Pulmonary artery endothelial cell (primary cell): ENCODE measurements around the gene MYO16. TPM values are rescaled to one million over a fixed set of nuclear protein-coding genes. Genes with fewer than 3 reads are reported as not detected.
"Not testable (repeated sequence)": the region's sequence is repeated elsewhere in the genome, so short reads cannot be mapped to it uniquely, and the experiment has no call there.

Source experiments
- DNase-seq: peaks from one replicate; pipeline ENCODE4 v3.0.0-alpha.2; 2011; ENCODE audit warnings: low read depth, low spot score
- total RNA-seq: library from RNA; depleted of rRNA; stranded (reverse); fragments of >200 nt; gene quantifications from 2 replicates; pipeline ENCODE4 v1.2.3, GENCODE V29; 2014

Gene MYO16
- total RNA-seq, 1 donor from 2014 or later, result not detected

DNA sequence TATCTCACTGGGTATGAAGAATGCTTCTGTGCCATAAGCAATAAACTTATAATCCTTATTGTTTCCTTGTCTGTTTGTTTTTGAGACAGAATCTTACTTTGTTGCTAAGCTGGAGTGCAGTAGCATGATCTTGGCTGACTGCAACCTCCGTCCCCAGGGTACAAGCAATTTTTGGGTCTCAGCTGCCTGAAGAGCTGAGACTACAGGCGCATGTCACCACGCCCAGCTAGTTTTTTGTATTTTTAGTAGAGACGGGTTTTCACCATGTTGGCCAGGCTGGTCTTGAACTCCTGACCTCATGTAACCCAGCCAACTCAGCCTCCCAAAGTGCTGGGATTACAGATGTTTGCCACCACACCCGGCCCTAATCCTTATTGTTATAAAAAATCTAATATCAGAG lies 112.5 kb downstream of the MYO16 start:
- DNase-seq, result no peak

DNA sequence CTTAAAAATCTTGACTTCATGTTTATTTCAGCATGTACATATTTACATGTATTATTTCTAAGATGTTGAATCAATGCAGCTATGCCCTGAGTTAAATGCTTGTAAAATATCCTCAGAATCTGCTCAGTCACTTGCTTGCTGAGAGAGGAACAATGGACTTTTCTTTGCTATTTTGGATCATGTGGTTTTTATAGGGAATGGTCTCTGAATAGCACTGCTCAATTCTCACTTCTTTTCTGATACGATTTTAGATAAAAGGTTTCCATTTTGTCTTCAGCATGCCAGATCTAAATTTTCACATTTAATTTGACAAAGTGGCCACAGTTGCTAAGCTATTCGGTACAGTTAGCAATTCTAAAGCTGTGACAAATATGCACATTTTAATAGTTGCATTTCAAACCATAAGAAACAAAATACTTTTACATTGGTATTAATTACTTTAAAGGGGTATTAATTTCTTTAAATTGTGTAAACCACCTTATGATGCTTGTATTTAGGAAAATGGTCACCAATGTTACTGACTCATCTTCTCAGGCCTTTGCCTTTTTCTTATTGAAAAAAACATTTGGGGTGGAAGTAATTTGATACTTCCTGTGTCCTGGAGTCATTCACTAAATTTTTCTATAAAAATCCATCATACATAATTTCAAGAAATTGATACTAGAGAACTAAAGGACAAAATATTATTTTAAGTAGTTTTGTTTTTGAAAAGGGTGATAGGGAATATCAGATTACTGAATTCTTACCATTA lies 113.5 kb downstream of the MYO16 start:
- no peak for DNase-seq

DNA sequence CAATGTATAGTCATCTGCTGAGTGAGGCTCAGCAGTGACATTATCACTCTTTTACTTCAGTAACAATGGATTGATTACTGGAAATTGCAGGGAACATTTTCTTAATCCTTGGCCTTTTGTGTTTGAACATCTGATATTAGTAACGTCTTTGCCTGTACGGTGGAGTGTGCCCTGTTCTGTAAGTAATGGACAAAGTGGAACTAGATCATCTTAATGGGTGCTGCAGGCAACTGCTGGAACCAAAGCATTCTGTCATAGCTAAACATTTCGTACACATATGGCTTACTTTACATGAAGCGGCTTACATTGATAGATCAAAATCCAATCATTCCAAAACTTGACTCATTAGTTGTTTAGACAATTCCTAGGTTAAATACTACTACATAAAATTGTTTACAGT lies 114.1 kb downstream of the MYO16 start:
- no peak for DNase-seq

DNA sequence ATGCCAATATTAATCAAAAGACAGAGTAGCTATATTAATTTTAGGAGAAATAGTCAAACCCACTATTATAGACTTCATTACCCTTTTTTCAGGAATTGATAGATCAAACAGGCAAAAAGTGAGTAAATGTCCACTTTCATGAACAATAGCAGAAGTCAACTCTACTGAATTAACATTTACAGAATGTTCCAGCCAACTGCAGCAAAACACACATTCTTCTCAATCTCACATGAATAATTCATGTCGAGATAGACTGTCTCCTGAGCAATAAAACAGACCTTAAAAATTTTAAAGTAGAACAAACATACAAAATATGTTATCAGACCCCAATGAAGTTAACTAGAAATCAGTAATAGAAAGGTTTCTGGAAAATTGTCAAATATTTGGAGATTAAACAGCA lies 118.4 kb downstream of the MYO16 start:
- DNase-seq, result no peak

DNA sequence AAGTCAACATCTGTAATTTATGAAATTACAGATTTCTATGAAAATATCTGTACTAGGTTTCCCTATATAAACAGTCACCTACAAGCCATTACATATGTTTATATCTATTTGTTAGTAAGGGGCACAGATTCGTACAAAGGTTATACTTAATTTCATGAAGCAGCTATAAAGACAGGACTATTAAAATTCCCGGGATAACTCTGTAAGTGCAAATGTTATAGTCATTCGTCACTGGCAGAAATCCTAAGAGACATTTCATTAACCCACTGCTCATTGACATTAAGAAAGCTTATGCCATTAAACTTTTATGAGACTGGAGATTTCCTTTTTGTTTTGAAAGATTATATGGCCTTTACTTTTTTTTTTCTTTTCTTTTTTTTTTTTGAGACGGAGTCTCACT lies 122.9 kb downstream of the MYO16 start:
- no peak for DNase-seq

DNA sequence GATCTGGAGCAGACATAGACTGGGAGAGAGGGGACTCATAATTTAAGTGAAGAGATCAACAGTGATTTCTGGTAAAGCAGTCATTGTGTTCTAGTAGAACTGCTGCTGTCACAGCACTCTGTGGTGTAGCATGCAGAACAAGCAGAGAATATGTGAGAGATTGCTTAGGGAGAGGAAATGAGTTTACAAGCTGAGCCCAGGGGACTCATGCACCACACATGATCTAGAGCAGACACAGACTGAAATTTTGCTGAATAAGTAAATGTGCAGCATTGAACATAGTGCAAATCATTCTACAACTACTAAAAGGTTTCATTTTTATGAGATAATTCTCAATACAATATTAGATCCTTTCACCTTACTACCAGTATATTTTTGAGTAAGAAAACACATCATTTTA lies 125.7 kb downstream of the MYO16 start:
- no peak for DNase-seq

DNA sequence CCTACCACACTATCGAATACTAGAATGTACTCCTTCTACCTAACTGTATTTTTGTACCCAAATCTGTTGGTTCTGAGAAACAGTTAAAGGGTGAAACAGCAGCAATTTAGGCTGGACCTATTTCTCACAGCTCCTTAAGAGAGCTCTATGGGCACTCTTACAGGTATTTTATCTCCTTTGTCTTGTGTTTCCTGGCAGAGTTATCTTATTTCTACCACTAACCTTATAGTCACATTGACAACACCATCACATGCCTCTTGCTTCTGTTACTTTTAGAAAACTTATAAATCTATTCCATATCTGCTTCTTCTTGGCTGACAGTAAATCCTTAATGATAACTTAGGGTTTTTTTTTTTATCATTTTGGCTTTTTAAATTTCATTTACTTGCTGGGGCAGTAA lies 130.7 kb downstream of the MYO16 start:
- DNase-seq, result no peak

DNA sequence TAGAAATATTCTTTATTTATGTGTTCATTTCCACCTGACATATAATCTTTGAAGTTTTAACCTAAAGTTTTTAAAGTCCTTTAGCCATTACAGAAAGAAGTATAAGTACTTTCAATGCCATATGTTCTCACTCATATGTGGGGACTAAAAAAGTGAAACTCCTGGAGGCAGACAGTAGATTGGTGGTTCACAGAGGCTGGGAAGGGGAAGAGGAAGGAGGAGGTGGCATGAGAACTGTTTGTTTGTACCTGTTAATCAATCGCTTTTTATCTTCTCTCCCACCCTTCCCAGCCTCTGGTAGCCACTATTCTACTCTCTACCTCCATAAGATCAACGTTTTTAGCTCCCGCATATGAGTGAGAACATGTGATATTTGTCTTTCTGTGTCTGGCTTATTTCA lies 131.1 kb downstream of the MYO16 start:
- DNase-seq, result no peak

DNA sequence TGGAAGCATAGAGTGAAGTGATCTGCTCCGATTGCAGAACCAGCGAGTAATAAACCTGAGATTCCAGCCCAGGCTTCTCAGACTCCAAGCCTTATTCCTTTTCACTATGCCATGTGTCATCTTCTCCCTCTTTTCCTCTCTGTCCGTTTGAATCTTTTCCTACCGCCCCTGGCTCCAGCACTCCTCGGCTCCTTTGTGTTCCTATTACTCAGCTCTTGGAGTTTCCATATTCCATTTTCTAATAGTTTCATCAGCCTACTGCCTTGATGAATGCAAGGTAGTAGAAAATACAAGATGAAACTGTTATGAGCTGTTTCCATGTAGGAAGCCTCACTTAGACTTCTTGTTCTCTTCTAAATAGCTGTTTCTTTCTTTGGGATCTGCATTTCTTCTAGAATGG lies 138.6 kb downstream of the MYO16 start:
- DNase-seq, result no peak

DNA sequence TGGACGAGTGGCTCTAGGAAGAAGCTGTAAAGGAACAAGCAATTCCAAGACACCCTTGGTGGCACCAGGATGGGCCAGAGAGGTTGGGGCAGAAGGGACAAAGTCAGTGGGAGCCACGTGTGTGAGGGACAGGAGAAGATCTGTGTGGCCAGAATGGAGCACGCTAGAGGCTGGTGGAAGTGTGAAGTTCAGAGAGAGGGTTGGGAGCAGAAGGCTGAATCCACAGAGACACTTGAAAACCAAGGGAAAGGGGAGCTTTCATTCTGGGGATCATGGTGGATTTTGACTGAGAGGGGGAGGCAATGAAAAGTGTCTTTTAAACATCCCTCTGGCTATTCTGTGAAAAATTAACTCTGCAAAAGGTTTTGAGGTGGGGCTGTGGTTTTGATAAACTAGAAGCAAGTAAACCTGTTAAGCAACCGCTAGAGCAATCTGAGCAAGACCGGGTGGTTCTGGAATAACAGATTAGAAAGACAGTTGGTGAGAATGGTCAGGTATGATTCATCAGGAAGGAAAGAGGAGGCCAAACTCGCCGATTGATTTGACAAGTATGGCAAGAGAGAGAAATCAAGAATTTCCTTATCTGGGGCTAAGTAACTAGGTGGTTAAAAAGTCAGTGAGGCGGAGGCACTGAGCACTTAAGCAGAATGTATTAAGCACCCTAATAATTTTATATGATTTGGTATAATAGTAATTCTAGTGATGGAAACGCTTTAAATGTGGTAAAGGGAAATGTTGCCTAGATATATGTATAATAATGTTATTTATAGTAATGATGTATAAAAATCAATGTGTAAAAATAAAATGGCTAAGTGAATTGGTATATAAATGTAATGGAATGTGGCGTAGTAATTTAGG lies 140.0 kb downstream of the MYO16 start:
- no peak for DNase-seq

DNA sequence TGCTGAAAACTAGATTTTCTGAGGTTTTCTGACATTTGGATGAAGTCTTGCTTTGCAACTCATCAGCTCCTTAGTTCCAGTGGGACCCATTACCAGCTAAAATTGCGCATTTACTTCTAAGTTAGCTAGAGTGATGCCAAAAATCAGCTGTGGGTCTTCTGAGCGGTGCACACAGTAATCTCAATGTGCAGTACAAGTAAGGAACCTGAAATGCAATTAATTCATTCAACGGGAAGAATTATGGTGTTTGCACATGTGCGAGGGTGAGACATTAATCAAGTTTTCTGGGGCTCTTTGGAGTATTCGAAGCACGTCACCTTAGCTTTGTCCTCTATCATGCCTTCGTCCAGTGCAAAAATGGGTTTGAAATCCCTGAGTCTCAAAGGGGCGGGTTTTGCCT lies 146.2 kb downstream of the MYO16 start:
- DNase-seq, result no peak

DNA sequence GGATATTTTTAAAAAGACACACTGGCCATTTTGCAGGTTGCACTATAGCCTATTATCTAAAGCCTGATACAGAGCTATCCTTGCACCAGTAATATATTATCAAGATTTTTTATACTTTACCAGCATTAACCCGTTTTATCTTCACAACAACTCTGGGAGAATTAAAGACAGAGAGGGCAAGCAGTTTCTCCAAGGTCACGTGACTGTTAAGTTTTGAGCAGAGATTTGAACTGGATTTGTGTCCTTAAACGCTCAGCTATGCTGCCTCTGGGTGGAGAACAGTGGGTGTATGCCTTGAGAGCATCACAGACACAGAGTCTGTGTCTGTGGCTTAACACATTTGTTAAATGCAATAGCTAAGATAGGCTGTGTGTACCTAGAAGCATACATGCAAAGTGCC lies 147.2 kb downstream of the MYO16 start:
- DNase-seq, result no peak

DNA sequence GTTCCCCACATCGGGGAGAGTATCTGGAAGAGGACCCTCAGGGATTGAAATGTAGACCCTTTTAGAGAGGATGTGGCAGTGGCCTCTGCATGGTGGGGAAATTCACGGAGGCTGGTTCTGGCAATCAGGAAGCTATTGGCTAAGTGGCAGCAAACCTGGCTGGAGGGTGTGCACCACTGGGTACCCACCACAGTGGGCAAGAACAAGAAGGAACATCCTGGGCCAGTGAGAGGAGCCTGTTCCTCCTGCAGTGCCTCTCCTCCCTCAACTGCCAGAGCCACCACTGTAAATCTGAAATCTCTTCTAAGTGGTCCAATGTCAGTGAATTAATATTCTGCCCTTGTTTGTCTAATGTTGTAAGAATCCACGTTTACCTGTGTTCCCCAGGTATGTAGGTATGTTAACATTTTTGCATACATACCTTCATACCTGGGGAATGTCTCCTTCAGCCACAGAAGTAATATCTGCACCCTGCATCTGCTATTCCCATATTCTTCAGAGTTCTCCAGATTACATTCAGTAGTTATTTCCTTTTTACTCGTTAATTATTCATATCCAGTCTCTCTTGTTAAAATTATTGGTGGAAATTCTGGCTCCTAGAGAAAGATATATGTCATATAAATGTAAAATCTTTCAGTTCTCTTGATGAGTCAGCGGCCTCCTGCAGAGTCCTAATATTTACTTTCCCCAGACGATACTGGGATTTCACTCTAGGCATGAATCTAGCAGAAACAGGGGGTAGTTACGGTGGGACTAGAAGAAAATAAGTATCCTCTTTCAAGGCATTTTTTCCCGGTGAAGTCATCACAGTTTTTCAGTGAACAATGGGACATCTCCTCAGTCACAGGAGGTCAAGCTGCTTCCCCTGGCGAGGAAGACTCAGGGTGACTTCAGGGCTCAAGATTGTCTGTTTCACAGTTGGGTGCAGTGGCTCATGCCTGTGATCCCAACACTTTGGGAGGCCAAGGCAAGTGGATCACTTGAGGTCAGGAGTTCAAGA lies 148.3 kb downstream of the MYO16 start:
- no peak for DNase-seq

DNA sequence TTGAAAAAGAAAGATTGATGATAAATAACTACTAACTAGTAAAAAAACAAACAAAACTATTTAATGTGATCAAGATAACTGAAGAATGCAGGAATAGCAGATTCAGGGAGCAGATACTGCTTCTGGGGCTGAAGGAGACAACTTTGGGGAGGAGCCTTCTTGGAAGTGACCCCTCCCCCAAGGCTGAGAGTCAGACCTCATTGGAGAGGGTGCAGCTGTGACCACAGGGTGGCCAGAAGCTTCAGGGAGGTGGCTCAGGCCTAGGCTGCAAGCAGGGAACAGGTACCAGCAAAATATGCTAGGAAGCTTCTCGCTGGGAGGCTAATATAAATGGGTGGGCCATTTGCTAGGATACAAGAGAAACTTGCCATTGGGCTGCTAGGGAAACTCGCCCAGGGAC lies 149.9 kb downstream of the MYO16 start:
- DNase-seq, result no peak

DNA sequence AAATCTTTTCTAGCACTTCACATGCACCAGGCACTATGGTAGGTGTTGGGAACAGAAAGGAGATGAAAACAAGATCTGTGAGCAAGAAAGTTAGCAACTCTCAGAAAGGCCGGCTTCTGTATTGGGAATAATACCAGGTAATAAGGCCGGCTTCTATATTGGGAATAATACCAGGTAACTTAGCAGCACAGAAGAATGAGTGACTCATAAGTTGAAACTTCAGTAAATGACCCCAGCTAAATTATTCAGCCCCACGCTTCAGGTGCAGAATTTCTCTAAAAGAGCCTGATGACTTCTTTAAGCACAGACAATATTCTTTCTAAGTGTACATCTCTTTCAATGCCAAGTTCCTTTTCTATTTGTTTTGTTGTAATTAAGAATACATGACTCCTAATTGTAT lies 151.3 kb downstream of the MYO16 start:
- DNase-seq, result no peak

DNA sequence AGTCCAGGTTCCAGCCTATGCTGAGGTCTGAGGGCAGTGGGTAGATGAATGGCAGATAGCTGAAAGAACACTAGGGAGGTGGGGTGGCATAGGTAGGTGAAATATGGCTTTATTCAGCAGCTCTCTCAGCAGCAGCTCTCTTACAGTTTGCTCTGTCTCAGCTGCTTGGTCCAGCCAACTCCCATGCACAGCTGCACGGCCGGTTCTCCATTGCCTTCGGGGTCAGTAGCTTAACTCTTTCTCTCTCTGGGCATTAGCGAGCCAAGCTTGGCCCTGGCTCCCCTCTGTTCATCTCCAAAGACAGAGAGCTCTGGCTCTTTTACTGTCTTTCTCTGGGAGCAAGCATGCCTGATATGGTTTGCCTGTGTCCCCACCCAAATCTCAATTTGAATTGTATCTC lies 151.9 kb downstream of the MYO16 start:
- DNase-seq, result no peak

DNA sequence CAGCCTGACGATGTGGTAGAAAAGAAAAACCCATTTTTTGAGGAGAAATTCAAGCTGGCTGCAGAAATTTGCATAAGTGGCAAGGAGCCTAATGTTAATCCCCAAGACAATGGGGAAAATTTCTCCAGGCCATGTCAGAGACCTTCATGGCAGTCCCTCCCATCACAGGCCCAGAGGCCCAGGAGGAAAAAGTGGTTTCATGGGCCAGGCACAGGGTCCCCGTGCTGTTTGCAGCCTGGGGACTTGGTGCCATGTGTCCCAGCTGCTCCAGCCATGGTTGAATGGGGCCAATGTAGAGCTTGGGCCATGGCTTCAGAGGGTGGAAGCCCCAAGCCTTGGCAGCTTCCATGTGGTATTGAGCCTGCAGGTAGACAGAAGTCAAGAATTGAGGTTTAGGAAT lies 153.1 kb downstream of the MYO16 start:
- DNase-seq, result not testable (repeated sequence)

DNA sequence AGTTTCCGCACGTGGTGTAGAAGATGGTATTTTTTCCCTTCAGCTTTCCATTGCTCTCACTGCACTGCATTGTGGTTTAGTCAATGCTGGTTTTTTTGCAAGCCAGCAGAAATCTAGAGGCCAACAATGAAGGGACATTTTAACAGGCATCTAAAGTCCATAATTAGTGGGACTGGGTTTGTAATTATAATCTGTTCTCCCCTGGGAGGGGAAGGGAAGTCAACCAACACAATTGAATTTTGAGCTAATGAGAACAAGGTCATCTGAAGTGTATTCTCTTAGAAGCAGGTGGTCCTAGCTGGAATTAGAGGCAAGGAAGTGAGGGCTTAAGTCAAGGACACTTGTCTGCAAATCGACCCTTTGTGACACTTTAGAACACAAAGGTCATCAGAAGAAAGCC lies 156.4 kb downstream of the MYO16 start:
- no peak for DNase-seq

DNA sequence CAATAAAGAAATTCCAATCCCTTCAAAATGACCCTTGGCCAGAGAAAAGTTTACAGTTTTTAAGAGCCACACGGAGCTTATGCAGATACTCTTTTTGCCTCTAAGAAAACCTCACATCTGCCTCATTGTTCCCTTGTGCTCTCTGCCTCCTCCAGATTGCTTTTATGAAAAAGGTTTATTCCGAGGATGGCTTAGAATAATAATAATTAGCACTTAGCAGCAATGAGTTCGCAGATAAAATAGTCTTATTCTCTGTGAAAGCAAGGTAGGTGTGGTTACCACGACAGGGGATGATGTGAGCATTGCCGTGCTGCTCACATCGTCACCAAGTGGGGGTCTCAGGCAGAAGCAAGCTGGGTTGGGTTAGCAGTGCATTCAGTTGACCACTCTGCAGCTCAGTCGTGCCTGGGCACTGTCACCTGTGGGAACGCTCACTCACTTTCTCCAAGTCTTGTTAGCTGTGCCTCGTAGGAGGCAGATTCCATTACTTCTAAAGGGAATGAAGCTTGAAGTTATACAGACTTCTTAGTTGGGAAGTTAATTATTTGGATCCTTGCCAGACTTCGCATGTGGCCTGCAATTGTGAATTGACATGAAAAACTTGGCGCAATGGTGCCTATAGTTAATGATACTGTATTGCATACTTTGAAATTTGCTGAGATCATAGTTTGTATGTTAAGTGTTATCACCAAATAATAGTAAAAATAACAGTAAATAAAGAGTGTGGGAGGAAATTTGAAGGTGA lies 157.2 kb downstream of the MYO16 start:
- no peak for DNase-seq

DNA sequence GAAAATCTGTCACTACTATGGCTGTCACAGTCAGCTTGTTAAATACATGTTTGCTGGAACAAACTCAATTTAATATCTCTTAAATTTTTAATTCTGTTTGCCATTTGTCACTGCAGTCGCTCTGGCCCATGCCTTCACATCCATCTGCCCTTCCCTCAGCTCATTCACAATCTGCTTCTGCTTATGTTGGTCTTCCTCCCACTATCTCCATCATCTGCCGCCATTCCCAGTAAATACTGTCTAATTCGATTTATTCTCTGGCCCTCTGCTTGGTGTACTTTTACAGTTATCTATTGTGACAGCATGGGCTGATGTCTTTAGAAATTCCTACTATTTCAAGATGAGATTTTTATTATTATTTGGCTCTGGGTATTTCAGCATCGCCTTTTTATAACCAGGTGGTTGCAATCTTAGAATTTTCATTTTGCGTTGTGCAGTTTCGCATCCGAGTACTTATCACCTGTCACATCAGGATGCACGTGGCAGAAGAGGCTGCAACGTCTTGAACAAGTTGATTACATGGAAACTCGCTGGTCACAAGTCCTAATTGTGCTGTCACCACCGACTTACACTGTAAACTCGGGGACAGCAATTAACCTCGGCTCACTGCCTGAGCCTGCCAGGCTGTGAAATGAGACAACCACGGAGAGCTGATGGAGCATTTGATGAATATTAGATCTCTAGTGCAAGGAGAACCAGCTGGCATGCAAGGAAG lies 158.4 kb downstream of the MYO16 start:
- no peak for DNase-seq
